Ascending aorta (tissue), 2 donors: Measurements from ENCODE around the gene PTPRR. TPM values are rescaled to one million over a fixed set of nuclear protein-coding genes. Genes with fewer than 3 reads are reported as not detected.
A peak's percentile ranks its signal among the peaks of the same experiment; 100 is the strongest.

Source experiments
- DNase-seq, 2 donors: peaks; one replicate each; pipeline ENCODE4 v3.0.0-alpha.2; 2019; ENCODE audit warnings: low spot score in 2 of 2
- H3K27ac ChIP-seq, 2 donors: fragments of 200-600 bp; sonication (generic); one replicate each; pipeline ENCODE4 v1.5.1; 2016 to 2017; ENCODE audit warnings: mild to moderate bottlenecking in 1 of 2
- H3K27me3 ChIP-seq: fragments of 200-600 bp; sonication (generic); one replicate; pipeline ENCODE4 v1.5.1; 2017
- H3K36me3 ChIP-seq, 2 donors: fragments of 200-600 bp; sonication (generic); one replicate each; pipeline ENCODE4 v1.5.1; 2016
- H3K4me1 ChIP-seq, 2 donors: fragments of 200-600 bp; sonication (generic); one replicate each; pipeline ENCODE4 v1.5.1; 2016 to 2017; ENCODE audit warnings: mild to moderate bottlenecking in 1 of 2
- H3K4me3 ChIP-seq, 2 donors: fragments of 200-600 bp; sonication (generic); one replicate each; pipeline ENCODE4 v1.5.1; 2016 to 2017; ENCODE audit warnings: mild to moderate bottlenecking in 1 of 2
- H3K9me3 ChIP-seq, 2 donors: fragments of 200-600 bp; sonication (generic); one replicate each; pipeline ENCODE4 v1.5.1; 2016
- intact Hi-C: fragments of 100-400 bp; cut with DNase I; formaldehyde crosslinking; loops from one replicate; pipeline ENCODE4 v1.15.1; 2023
- total RNA-seq: library from RNA; depleted of rRNA; stranded (reverse); fragments of >200 nt; gene quantifications from one replicate; pipeline ENCODE4 v1.1.0, GENCODE V29; 2016
- TF ChIP-seq, protein P1 (sequence below), 3 experiments: fragments of 200-600 bp in 2 of 3; fragments of 450-650 bp in 1 of 3; sonication (generic) in 2 of 3; IDR thresholded peaks; one replicate each; pipeline ENCODE4 v1.5.1; 2016 to 2019; ENCODE audit warnings: antibody characterized with exemption in 3 of 3, mild to moderate bottlenecking in 1 of 3, moderate library complexity in 1 of 3

Gene PTPRR
- total RNA-seq, 1 donor from 2014 or later = not detected

DNA sequence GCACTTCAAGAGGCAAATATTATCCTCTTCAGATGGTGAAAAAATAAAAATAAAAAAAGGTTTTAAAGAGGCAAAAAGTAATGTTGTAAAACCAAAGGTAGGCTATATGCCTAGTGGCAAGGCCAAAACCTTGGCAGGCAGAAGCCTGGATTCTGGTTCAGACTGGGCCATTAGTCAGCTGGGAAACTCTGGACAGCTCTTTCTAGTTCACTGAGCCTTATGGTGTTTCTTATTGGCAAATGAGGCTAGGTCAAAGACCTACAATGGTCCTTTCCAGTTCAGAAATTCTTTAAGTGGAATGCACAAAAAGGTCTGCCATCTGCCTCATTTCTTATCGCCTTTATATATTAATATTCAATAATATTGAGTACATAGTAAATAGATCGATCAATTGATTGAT is 327.9 kb downstream of the PTPRR start:
- DNase-seq = no peak
- no peaks in the 10 kb centered on the region for H3K4me1 ChIP-seq
- H3K27me3 ChIP-seq = no peaks in the 10 kb centered on the region
- H3K27ac ChIP-seq = no peak overlapping the region
- H3K4me3 ChIP-seq = no peak overlapping the region
- H3K36me3 ChIP-seq = no peaks in the 10 kb centered on the region
- TF ChIP-seq, protein P1, sequence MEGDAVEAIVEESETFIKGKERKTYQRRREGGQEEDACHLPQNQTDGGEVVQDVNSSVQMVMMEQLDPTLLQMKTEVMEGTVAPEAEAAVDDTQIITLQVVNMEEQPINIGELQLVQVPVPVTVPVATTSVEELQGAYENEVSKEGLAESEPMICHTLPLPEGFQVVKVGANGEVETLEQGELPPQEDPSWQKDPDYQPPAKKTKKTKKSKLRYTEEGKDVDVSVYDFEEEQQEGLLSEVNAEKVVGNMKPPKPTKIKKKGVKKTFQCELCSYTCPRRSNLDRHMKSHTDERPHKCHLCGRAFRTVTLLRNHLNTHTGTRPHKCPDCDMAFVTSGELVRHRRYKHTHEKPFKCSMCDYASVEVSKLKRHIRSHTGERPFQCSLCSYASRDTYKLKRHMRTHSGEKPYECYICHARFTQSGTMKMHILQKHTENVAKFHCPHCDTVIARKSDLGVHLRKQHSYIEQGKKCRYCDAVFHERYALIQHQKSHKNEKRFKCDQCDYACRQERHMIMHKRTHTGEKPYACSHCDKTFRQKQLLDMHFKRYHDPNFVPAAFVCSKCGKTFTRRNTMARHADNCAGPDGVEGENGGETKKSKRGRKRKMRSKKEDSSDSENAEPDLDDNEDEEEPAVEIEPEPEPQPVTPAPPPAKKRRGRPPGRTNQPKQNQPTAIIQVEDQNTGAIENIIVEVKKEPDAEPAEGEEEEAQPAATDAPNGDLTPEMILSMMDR (IDR thresholded peaks at IDR 0.05) = no peak
- intact Hi-C loops = no loop called here
- H3K9me3 ChIP-seq = no peaks in the 10 kb centered on the region

DNA sequence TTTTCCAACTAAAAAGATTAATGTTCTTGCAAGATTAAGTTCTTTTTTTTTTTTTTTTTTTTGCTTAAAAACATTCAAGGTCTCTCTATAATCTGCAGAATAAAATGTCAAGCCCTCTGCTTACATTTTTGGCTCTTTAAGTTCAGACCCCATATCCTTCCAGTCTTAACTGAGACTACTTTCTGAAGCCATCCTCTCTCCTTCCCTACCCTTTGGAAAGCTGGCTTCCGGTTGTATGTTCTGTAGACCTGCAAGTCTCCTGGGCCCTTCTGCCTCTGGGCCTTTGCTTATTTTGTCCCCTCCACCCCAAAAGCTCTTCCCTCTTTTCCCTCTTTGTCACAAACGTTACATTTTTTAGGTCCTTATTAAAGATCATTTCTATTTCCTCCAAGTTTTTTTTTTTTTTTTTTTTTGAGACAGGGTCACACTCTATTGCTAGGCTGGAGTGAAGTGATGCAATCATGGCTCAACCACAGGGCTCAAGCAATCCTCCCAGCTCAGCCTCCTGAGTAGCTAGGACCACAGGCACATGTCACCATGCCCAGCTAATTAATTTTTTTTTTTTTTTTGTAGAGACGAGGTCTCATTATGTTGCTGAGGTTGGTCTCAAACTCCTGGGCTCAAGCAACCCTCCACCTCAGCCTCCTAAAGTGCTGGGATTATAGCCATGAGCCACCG is 329.9 kb downstream of the PTPRR start:
- H3K4me3 ChIP-seq = no peak overlapping the region
- TF ChIP-seq, protein P1 (IDR thresholded peaks at IDR 0.05) = no peak
- no peak overlapping the region for H3K27ac ChIP-seq
- H3K9me3 ChIP-seq = no peaks in the 10 kb centered on the region
- no peaks in the 10 kb centered on the region for H3K4me1 ChIP-seq
- no peaks in the 10 kb centered on the region for H3K27me3 ChIP-seq
- no peaks in the 10 kb centered on the region for H3K36me3 ChIP-seq
- no peak for DNase-seq
- intact Hi-C loops = loop anchor here (2.0 kb wide), 2 partner anchors 130 to 424 kb away; no protein-coding TSS in a partner anchor

DNA sequence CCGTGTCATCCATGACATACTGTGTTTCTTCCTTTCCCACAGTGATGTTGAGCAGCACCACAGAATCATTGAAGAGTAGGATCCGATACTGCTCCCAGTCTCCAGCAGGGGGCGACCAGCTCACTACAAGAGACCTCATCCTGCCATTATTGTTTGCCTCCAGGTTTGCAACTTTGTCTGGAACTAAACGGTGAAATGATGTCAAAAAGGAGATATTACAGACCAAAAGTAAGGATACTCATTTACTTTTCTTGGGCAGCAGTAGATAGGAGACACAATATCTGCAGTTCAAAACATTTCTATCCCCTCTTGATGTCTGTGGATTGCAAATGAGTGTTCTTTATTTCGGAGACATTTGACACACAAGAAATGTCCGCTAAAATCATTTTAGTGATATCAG is 330.5 kb downstream of the PTPRR start:
- H3K36me3 ChIP-seq = no peaks in the 10 kb centered on the region
- H3K9me3 ChIP-seq = no peaks in the 10 kb centered on the region
- intact Hi-C loops = loop anchor here (2.0 kb wide), 2 partner anchors 131 to 425 kb away; no protein-coding TSS in a partner anchor
- H3K27ac ChIP-seq = no peak overlapping the region
- H3K4me3 ChIP-seq = no peak overlapping the region
- TF ChIP-seq, protein P1 (IDR thresholded peaks at IDR 0.05) = peak; percentile 27 to 78 (median 65)
- peak; percentile 14 to 74 for DNase-seq
- H3K4me1 ChIP-seq = no peaks in the 10 kb centered on the region
- H3K27me3 ChIP-seq = no peaks in the 10 kb centered on the region

Other genes starting within 250 kb of the PTPRR start
- 5.5 TPM for gene TSPAN8, start 237.3 kb upstream of the PTPRR start, total RNA-seq